BJ (cell line): ENCODE measurements around the gene ZPLD1. TPM values are rescaled to one million over a fixed set of nuclear protein-coding genes. Genes with fewer than 3 reads are reported as not detected.

Experiments
- CTCF ChIA-PET: fragments of 350-600 bp; formaldehyde crosslinking; extraction: SDS; loops from one replicate; lab custom pipeline; 2021; ENCODE audit warnings: antibody characterized with exemption, inconsistent platforms; lab: Yijun Ruan, JAX
- POLR2A ChIA-PET: fragments of 300-600 bp; sonication (Branson Sonifier 250); formaldehyde crosslinking; extraction: SDS; loops from one replicate; lab custom pipeline; 2021; ENCODE audit warnings: antibody characterized with exemption; lab: Charles Lee
- DNase-seq: peaks from one replicate; pipeline ENCODE4 v3.0.0-alpha.2; 2011; ENCODE audit warnings: low read depth
- H3K27me3 ChIP-seq: 2 replicates; pipeline ENCODE4 v1.6.0; 2011; ENCODE audit warnings: low read length; ENCODE audit not compliant: control insufficient read depth, insufficient read depth
- H3K36me3 ChIP-seq: 2 replicates; pipeline ENCODE4 v1.5.1; 2011; ENCODE audit warnings: low read length; ENCODE audit not compliant: control insufficient read depth, insufficient read depth
- H3K4me3 ChIP-seq: 2 replicates; pipeline ENCODE4 v1.5.1; 2011; ENCODE audit warnings: low read depth, mild to moderate bottlenecking, control low read depth, low read length
- CTCF ChIP-seq: IDR thresholded peaks from 2 replicates; pipeline ENCODE4 v1.5.1; 2011; ENCODE audit warnings: low read depth, mild to moderate bottlenecking, control low read depth, inconsistent platforms, low read length, moderate library complexity; ENCODE audit not compliant: insufficient read depth
- polyA plus RNA-seq: library from polyadenylated mRNA; depleted of rRNA; stranded (reverse); fragments of >200 nt; gene quantifications from 2 replicates; pipeline ENCODE4 v1.2.3, GENCODE V29; 2011

Gene ZPLD1
- polyA plus RNA-seq, 1 experiment: not detected

DNA sequence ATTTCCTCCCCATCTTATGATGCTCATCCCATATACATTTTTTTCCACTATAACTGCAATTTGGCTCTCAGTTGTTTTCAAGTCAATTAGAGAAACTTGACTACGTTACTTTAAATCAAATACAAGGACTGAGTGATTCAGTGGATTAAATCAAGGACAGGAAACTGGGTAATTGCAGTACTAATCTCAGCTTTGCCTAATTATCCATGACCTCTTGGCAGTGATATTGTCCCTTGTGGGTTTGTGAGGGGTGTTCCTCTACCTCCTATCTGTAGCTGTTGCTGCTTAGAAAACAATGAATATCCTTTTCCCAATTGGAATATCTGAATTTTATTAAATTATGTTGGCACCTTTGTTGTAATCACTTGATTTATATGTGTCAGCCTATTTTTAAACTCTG is 79.4 kb downstream of the ZPLD1 start:
- DNase-seq: no peak
- POLR2A ChIA-PET: no interaction called here
- no peak for TF ChIP-seq CTCF
- Histone ChIP-seq H3K27me3 (no peaks in the 10 kb centered on the region), H3K36me3 (no peaks in the 10 kb centered on the region), H3K4me3 (no peak overlapping the region)
- CTCF ChIA-PET: no interaction called here

- H3K36me3 ChIP-seq: no peaks in the 10 kb centered on the region
- CTCF ChIA-PET: no interaction called here
- TF ChIP-seq CTCF: no peak
- POLR2A ChIA-PET: no interaction called here
- H3K4me3 ChIP-seq: no peak overlapping the region
- no peaks in the 10 kb centered on the region for H3K27me3 ChIP-seq
- DNase-seq: no peak
Measured at GRCh38 chr3:102521246-102521645, 86.4 kb downstream of the ZPLD1 start.

GRCh38 chr3:102525624-102526023 is 90.8 kb downstream of the ZPLD1 start:
- Histone ChIP-seq H3K4me3 (no peak overlapping the region), H3K36me3 (no peaks in the 10 kb centered on the region), H3K27me3 (no peaks in the 10 kb centered on the region)
- POLR2A ChIA-PET: no interaction called here
- TF ChIP-seq CTCF: no peak
- no peak for DNase-seq
- CTCF ChIA-PET: interaction anchor here (1.2 kb wide), 1 partner anchor 18 kb away, joined by 3 read pairs; no protein-coding TSS in a partner anchor

DNA sequence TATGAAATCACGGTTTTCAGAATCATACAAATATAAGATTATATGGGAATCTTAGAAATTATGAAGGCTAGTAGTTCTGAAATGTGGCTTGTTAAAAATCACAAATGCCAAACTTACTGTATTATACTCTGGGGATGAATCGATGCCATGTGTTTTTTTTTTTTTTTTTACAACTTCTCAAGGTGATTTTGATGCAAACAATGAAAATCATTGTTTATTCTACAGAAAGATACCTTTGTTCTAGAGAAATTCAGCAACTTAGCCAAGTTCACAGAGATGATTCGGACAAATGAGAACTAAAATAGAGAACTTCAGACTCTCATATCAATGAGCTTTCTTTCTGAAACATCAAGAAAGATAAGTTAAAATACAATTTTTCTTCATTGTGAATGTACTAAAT is 92.0 kb downstream of the ZPLD1 start:
- no peak for DNase-seq
- Histone ChIP-seq H3K36me3 (no peaks in the 10 kb centered on the region), H3K27me3 (no peaks in the 10 kb centered on the region), H3K4me3 (no peak overlapping the region)
- ChIA-PET POLR2A (interaction anchor here (0.6 kb wide), 1 partner anchor 13 kb away, joined by 3 read pairs; no protein-coding TSS in a partner anchor), CTCF (interaction anchor here (1.2 to 3.2 kb wide), 3 partner anchors 10 to 298 kb away, joined by 3 to 18 read pairs (median 12); no protein-coding TSS in a partner anchor)
- no peak for TF ChIP-seq CTCF

GRCh38 chr3:102528727-102529126 is 93.9 kb downstream of the ZPLD1 start:
- no peak for TF ChIP-seq CTCF
- ChIA-PET CTCF (interaction anchor here (1.2 to 3.2 kb wide), 4 partner anchors 8 to 299 kb away, joined by 3 to 18 read pairs (median 8); no protein-coding TSS in a partner anchor), POLR2A (no interaction called here)
- no peak for DNase-seq
- Histone ChIP-seq H3K36me3 (no peaks in the 10 kb centered on the region), H3K27me3 (no peaks in the 10 kb centered on the region), H3K4me3 (no peak overlapping the region)
